ENCODE measurements around the gene CCDC92.
A peak's percentile ranks its signal among the peaks of the same experiment; 100 is the strongest.
"Not testable (repeated sequence)": the region's sequence is repeated elsewhere in the genome, so short reads cannot be mapped to it uniquely, and the experiment has no call there.

Gene CCDC92

DNA sequence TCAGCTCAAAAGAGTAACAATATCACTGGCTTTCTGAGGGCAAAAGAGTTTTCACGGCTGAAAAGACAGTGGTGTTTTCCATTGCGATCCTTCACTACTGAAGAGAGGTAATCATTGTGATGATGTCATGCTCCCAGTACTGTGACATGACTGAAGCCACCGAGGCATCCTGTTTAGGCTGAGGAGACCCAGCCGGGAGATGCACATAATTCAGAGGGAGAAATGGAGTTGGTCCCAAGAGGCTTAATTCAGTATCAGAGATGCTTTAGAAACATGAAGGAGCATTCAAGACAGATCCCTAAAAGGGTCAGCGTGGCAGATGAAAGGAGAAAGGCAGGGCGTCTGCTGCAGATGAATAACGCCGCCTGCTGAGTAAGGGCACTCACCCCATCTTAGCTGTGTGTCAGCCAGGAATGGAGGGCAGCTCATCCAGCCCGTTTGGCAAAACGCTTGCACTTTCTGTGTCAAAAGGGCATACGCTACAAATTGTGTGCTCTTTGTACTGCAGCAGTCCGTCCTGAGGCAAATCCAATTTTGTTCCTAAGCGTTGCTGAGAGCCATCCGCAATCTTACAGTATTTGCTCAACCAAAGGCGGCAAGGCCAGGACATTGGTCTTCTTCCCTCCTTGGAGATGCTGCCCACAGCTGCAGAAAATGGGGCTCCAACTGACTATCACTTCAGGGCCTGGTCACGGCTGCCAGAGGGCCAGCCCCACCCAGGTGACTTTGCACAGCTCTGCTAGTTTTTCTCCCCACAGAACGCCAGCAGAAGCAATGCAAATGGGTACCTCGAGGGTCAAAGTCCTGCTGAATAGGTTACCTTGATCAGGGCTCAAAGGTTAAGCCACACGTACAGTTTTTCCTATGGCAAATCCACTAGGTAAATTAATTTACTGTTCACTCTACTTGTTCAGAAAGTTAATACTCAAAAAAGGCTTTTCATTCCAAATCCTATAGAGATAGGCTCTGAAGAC lies 23.5 kb downstream of the CCDC92 start:
- DNase-seq = no peak

DNA sequence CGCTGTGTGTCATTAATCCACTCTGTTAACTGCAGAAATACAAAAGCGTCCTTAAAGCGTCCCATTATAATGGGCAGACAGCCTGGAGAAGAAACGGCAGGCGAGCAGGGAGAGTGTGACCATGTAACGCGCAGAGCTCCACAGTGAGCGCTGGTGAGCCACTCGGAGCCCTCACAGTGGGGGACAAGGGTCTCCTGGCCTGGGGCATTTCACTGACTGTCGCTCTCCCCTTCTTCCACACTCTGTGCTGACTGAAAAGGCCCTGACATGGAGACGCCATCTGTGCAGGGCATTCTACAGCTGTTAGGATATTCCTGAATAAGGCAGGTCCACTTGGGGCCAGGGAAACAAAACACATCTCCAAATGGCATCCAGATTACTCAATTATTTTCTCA lies 24.2 kb downstream of the CCDC92 start:
- no peak for DNase-seq

DNA sequence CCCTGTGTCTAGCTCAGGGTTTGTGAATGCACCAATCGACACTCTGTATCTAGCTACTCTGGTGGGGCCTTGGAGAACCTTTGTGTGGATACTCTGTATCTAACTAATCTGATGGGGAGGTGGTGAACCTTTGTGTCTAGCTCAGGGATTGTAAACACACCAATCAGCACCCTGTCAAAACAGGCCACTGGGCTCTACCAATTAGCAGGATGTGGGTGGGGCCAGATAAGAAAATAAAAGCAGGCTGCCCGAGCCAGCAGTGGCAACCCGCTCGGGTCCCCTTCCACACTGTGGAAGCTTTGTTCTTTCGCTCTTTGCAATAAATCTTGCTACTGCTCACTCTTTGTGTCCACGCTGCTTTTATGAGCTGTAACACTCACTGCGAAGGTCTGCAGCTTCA lies 25.1 kb downstream of the CCDC92 start:
- DNase-seq = not testable (repeated sequence)

DNA sequence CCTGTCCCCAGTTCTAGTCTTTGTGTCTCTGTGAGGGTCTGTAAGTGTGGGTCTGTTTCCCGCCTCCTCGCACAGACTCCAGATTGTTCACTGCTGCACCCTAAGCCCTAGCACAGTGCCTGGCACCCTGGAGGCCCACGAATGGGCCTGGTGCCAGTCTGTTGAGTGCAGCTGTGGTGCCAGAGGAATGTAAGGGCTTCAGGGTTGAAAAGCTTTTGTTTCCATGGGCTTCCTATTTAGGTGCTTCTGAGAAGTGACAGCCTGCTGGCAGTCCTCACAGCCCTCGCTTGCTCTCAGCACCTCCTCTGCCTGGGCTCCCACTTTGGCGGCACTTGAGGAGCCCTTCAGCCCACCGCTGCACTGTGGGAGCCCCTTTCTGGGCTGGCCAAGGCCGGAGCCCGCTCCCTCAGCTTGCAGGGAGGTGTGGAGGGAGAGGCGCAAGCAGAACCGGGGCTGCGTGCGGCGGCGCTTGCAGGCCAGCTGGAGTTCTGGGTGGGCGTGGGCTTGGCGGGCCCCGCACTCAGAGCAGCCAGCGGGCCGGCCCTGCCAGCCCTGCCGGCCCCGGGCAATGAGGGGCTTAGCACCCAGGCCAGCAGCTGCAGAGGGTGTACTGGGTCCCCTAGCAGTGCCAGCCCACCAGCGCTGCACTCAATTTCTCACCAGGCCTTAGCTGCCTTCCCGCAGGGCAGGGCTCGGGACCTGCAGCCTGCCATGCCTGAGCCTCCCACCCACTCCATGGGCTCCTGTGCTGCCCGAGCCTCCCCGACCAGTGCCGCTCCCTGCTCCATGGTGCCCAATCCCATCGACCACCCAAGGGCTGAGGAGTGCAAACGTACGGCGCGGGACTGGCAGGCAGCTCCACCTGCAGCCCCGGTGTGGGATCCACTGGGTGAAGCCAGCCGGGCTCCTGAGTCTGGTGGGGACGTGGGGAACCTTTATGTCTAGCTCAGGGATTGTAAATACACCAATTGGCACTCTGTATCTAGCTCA lies 25.8 kb downstream of the CCDC92 start:
- not testable (repeated sequence) for DNase-seq

DNA sequence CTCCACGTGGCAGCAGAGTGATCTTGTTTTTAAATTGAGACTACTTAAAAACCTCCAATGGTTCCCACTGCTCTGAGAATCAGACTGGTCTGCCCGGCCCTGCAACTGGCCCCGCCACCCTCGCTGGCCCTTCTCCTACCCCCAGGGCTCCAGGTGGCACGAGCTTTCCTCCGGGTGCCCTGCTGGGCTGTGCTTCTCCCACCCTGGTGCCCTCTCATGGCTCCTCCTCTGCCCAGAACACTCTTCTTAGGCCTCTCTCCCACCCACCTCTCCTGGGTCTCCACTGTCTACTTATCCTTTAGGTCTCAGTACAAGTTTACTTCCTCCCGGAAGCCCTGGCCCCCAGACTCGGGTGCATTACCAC lies 26.5 kb downstream of the CCDC92 start:
- no peak for DNase-seq

DNA sequence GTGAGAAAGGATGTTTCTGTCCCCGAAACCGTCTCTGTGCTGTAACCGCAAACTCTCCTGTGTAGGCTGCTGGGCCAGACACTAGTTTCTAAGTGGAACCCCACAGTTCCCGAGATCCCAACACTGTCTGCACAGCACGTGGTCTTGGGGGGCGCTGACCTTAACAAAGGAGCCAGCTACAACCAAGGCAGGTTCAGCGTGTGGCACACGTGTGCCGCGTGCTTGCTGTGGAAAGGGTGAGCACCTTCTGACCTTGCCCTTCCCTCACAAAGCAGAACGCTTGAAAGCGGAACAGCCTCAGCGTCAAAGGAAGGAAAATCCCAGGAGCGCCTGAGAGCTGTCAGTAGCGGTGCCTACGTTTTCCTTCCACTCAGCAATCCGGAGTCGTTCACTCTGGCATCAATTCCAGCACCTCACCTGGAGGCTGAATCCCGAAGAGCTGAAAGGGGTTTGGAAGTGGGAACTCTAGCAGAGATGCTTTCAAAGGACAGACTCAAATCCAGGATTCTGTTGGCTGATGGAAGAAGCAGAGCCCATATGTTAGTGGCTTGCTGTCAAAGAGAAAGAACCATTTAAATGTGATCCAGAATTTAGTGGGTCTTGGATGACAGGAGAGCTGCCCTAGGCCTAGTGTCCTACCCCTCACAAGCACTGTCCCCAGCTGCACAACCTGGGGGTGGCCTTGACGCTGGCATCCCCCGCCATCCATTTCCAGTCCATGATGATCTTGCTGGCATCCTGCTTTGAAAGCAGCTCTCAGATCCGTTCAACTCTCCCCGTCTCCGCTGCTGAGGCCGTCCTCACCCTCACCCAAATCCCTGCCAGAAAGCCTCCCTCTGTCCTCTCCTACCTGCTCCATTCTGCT lies 27.1 kb downstream of the CCDC92 start:
- DNase-seq = no peak

DNA sequence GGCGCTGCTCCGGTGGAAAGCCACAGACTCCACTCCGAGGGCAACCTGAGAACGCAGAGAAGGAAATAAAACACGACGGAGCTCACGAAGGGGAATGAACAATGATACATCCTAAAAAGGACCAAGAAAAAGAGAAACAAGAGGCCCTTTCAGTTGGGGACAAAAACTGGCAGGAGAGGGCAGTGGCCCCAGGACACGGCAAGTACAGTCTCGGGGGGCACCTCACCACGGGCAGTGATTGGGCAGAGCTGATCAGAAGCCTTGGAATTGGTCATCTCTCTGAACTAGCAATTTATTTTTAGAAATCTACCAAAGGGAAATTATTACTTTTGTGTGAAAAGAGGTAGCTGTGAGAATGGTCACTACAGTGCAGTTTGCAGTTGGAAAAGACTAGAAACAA lies 27.9 kb downstream of the CCDC92 start:
- no peak for DNase-seq

DNA sequence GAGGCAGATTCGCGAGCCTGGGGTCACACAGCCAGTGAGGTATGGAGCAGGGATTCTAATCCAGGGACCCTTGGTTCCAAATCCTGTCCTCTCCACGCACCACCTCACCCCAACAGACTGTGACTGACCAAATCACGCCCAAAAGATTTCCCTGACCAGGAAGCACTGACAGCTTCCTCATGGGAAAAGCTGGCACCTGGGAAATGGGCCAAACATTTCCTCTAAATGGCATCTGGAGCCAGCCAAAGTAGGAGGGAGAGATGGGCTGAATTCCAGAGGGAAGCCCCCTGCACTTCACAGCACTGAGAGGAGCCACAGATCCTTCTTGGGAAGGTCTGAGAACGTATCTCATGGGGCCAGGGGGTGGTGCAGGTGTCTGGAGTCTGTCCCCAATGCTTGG lies 28.8 kb downstream of the CCDC92 start:
- no peak for DNase-seq

DNA sequence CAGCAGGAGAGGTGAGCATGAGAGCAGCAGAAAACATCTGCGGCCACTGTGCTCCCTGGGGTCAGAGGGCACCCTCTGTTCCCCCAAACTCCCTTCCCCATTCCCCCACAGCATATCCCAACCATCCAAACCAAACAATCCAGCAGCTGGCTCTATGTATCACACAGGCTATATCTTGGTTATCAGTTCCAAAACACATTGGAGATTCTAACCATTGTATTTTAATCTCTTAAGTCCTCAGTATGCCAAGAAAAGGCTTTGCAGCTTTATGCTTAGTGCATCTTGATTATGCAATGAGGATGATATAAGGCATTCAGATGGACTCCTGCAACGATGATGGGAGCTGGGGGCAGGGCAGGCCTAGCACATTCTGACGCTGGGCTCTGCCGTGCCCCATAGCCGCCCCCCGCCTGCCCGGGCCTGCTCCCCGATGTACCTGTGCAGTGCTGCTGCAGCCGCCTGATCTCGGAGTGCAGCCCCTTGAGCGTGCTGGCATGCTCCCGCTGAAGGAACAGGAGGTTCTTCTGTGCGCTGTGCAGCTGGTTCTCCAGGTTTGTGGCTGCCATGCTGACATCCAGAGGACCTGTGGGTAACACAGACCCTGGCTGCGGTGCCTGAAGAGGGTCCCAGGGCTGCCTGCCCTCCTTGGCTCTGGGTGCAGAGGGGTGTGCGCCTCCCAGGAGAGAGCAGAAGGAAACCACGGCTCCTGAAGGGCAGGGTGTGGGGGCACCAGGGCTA lies 29.6 kb downstream of the CCDC92 start:
- DNase-seq = no peak

DNA sequence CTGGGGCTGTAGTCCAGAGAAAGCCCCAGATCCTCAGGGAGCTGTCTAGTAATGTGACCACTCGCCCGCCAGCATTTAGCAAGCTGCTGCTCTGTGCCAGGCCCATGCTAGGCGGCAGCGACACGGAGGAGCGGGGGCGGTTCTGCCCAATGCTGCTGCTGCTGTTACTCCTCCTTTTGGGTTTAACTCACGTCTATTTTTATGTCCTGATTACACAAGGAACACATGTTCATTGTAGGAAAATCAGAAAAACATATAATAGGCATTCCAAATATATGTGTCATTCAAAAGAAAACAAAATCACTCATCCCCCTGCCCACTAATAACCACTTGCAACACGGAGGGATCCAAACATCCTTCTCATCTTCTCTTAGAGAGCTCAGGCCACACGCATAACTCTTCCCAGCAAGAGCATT lies 30.4 kb downstream of the CCDC92 start:
- no peak for DNase-seq

DNA sequence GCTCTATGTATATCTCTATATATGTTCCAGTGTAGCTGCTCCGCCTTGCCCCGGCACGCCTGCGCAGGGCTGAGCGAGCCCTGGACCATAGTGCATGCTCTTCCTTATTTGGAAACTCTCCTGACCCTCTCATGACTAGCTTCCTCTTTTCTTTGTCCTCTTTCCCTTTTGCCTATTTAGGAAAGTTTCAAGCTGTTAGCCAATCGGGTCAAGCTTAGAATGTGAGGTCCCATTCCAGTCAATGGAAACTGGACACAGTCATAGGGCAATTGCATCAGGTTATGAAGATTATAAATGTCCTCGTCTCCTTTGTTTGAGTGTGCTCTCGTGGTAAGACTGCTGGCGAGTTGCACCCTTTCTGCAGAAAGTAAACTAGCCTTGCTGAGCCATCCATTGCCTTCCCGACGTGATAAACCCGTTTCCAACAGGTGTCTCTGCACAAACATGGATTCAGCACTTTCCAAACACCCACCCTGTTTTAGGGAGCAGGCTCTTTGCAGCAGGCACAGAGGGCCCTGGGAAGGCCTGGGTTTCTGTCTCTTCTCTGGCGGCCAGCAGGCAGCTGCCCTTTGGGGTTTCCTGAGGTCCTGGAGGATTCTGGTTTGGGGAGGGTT lies 30.9 kb downstream of the CCDC92 start:
- DNase-seq = peak; percentile 92

DNA sequence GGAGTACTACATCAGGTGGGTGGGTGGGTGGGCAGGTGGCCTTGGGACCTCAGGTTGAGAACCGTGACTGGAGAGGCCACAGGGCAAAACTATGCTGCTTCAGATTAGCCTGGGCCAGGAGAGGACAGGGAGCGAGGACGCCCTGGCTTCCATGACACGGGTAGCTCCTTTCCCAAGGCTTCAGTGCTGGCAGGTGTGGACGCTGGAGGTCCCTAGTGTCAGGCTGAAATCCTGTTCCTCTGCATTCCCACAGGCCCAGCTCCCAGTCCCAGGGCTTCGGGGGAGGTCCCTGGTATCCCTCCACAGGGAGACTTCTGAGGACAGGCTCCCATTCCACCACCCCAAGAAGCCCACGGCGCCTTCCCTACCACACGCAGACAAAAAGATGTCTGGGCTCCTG lies 31.6 kb downstream of the CCDC92 start:
- no peak for DNase-seq

DNA sequence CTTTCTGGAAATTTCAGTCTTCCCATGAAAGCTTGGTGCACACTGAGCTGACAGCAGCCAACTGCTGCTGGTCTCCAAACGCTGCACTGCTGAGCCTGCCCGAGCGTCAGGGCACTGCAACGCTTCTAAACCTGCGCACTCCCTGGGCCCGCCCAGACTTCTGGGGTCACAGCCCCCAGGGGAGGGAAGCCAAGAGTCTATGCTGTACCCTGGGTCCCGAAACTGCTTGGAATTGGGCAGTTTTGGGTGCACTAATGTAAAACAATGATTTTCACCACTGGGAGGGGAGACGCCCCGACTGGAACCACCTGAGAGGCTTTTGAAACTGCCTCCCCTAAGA lies 32.0 kb downstream of the CCDC92 start:
- no peak for DNase-seq

DNA sequence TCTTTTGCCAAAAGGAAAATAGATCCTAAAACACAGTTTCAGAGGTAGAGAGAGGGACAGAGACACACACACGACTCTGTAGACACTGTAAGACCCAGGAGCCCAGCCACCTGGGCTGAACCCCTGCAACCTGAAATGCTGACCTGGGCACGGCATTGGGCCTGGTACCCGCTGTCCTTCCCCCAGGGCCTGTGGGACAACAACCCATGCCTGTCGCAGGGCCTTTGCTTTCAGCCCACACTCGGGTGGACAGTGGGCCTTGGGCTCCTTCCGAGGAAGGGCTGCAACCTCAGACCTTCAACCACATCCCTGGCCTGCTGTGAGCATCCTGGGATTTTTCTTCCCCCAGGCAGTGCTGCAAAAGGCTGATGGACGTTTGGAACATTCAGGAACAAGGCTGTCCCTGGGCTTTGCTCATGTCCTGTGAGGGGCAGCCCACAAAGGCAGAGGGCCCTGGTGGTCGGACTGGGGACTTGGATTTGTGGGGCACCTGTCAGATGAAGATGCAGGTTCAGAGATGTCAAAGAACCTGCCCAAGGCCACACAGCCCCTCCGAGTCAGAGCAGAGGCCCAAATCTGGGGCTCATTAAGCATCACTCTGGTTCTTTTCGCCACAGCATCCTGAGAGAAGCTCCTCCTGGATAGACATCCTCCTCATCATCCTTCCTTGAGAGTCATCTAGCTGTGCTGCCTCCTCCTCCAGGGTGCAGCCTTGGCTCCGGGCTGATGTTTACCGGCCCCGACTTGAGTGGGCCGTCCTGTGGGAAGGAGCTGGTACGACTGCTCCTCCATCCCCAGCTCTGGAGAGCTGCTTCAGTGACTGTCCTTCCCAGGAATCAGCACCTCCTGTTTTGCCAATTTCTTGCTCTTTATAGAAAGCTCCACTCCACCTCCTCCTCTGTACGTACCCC lies 32.7 kb downstream of the CCDC92 start:
- no peak for DNase-seq

DNA sequence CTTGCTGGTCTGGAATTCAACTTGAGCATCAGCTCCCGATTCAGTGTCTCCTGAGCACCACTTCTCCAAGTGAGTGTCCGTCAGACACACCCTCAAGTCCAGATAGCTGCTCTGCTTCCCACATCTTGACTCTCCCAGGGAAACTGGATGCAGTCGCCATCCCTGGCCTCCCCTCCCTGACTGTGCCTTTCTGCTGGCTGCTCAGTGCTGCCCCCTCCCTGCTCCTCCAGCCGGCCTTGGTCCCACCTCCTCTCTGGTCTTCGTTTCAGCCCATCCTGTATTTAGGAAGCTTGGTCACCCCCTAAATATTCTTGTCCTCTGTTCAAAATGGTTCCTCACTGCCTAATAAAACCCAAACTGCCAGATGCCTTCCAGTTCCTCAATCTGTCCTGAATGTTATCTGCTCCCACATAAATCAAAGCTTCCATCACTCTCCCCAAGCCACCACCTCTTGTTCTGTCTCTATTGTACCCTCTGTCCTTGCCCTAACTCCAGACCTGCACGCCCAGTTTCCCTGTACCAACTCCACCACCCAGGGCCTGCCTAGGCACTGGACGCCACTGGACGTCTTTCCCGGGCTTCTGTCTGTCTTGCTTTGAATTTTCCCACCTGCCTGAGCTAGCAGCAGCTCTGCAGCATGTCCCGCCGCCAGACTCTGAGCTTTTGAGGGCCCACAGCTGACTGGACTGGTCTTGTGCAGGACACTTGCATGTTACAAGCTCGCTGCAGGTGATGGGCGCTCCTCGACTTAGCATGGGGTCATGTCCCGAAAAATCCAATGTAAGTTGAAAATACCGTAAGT lies 33.8 kb downstream of the CCDC92 start:
- DNase-seq = peak; percentile 35

DNA sequence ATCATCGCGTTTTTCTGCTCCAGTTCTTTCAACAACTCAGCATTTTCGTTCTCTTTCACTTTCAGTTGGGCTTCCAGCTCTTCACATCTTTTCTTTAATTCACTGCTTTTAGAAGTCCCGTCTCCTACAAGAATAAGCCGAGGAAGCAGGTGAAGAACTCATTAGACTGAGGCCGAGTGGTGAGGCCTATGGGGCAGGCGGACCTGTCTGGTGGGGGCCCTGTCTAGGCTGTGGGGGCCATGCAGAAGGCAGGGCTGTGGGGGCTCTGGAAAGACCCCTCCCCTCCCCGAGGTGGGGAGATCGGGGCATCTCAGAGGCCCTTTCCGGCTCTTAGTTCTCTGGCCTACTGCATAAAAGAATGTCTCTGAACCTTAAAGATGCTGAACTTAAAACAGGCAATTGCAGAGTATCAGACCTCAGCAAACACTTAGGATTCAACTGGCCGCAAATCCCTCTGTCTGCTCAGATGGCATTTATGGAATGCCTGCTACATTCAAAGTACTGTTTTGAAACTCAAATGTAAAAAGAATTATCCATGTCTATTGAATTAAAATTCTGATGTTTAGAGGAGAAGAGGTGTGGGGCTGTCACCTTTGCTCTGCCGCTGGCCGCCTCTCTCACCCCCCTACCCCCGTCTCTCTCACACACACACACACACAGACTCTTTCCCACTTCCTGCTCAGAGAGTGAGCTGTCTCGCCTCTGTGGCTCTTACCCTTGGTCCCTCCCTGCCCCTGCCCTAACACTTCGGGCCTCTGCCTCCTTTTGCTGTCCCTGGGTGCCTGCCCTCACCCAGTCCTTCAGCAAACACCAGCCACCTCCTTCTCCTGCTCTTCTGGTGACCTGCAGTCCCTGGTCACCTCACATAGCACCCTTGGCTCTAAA lies 34.7 kb downstream of the CCDC92 start:
- DNase-seq = peak; percentile 32

DNA sequence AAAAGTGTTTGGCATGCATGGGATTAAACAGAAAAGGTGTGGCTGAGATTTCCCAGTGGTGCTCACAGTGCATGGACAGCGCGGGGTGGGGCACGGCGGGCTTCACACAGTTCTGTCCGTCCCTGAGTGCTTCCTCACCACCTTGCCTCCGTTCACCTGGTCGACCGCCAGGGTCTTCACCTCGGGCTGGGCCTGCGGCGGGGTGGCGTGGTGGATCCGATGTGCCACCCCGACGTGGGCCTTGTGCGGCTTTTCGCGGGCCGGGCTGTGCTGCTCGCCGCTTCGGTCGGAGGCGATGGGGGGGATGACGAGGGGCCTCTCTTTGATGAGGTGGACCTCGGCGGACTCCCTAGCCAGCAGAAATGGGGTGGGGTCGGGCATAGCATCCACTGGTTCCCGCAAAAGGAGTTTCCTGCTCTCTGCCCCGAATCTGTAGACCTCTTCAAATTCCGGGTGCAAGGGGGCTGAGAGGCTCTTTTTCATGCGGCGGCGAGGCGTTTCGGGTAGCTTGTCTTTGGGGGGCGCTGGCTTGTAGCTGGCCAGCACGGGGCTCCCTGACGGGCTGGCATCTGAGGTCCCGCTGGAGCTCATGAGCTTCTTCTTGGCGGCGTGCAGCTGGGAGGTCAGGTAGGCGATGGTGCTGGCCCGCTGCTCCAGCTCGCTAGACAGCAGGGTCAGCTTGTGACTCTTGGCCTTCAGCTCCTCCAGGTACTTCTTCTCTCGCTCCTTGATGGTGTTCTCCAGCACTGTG lies 35.5 kb downstream of the CCDC92 start:
- no peak for DNase-seq

DNA sequence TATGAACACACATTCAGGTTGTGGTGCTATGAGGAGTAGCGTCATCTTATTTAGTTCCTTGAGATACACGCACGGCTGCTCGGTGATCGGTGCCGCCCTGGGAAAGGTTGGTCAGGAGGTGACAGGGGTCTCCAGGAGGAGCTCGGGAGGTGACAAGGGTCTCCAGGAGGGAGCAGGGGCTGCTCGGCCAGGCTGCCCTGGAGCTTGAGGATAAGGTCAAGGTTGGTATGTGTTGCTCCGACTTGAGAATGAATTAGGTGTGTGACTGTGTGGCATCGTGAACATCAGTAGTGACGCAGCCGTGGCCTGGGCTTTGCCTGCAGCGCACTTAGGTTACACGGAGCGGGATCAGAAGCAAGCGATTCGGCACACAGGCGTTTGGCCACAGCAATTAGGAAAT lies 36.2 kb downstream of the CCDC92 start:
- DNase-seq = no peak

Data from MV-4-11 (cell line).